HG03432 (cell line): Measurements from ENCODE around the gene CDK2AP2.

Experiments
- ATAC-seq: cut with Tn5 transposase; IDR thresholded peaks from one replicate; pipeline ENCODE4 v1.9.1; 2021; ENCODE audit warnings: mild to moderate bottlenecking, moderate library complexity; ENCODE audit not compliant: unreplicated experiment

CDK2AP2 gene

DNA sequence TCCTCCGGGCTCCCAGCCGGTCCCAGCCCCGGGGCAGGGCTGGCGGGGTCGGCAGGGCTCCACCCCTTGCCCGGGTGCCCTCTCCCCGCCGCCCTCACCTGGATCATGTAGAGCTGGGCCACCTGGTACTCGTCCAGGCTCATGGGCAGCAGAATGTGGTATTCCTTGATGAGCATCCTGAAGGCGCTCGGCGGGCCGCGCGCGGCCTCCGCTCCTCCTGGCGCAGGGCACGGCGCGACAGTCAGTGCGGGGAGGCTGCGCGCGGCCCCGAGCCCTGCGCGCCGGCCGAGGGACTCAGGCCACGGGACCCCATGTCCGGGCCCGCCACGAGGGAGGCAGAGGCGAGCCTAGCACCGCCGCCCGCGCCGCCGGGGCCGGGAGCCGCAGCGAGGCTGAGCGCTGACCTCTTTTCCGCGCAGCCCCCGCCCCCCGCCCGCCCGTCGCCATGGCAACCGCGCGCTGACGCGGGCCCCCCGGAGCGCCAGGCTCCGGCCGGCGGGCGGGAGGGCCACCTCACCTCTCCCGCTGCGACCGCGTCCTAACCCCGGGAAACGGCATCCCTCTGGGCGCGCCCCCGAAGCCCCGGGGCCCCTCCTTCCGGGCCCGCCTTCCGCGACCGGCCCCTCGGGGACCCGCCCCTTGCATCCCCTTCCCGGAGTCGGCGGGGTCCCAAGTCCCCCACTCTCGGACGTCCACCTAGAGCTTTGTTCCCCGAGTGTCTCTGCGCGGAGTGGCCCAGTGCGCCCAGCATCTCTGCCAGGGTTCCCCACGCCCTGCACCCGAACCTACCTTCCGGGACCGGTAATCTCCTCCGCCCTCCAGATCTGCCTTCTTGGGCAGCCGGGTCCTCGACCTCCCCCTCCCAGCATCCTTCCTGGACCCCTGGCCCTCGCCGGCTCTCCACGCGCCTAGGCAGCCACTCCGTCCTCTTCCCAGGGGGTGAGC lies 3.7 kb downstream of the CDK2AP2 start:
- ATAC-seq: no peak

DNA sequence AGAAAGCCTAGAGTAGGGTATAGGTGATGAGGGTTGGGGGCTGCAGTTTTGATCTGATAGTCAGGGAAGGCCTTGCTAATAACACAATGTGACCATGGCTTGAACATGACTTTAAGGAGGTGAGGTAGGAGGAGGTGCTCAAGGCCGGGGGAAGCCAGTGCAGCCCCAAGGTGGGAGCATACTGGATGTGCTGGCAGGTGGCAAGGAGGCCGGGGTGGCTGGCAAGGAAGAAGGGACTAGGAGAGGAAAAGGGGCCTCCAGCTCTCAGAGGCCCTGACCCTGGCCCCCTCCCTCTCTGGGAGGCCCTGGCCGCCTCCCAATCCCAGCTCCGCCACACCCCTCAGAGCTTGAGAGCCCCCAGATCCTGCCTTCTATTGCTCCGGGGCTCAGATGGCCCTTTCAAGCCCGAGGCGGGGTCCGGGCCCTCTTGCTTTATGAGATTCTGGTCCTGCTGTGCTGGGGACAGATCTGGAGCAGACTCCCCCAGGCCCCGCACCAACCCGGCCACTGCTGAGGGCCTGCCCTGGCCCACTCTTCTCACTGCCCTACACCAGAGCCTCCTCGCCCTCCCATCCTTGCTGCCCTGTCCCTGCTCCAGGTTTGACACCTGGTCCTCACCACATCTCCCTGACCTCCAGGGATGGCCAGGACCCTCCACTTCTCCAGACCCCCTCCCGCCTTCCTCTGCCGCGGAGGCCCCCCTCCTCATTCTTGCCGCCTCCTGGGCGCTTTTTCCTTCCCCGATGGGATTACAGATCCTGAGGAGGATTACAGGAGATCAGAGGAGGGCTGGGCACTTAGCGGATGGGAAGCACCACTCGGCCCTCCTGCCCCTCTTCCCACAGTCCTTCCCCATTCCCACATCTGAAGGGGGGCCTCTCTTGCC lies 4.6 kb downstream of the CDK2AP2 start:
- no peak for ATAC-seq

DNA sequence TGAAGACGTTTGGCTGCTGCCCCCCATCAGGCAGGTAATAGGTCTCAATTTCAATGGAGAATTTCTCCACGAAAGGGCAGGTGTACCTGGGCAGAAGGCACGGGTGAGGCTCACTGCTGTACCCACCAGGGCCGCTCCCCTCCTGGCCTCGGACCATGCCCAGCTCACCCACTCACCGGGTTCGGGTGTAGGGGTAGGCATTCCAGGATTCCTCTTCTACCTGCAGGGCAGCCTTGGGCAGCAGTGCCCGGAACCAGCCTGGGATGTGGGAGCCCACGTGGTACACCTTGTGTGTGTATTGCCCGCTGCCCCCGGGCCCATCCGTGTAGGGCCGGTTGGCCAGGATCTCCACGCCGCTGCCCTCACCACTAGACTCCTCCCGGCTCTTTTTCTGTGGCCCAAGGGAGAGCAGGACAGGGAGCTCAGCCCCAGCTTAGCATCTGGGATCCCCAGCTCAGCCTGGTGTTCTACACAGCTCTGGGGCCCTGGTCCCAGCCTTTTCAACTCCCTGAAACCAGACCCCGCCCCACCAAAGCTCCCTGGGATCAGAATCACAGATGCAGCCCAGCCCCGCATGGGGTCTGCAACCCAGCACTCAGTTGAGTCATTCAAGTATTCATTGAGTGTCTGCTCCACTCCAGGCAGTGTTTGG lies 5.5 kb downstream of the CDK2AP2 start:
- no peak for ATAC-seq

DNA sequence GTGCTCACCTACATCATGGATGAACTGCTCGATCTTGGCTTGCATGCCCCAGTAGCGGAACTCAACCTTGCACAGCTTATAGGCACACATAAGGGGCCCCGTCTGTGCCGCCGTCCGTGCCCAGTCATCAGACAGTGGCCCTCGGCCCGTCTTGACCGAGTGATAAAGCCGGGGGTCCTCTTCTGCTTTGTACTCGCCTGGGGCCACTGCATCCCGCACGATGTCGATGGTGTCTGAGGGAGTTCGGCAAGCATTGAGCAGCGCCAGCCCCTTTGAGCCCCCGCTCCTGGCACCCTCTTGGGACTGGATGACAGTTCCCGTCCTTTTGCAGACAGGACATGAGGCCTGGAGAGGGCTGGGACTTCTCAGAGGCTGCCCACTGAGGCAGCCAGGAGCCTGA lies 6.1 kb downstream of the CDK2AP2 start:
- no peak for ATAC-seq

DNA sequence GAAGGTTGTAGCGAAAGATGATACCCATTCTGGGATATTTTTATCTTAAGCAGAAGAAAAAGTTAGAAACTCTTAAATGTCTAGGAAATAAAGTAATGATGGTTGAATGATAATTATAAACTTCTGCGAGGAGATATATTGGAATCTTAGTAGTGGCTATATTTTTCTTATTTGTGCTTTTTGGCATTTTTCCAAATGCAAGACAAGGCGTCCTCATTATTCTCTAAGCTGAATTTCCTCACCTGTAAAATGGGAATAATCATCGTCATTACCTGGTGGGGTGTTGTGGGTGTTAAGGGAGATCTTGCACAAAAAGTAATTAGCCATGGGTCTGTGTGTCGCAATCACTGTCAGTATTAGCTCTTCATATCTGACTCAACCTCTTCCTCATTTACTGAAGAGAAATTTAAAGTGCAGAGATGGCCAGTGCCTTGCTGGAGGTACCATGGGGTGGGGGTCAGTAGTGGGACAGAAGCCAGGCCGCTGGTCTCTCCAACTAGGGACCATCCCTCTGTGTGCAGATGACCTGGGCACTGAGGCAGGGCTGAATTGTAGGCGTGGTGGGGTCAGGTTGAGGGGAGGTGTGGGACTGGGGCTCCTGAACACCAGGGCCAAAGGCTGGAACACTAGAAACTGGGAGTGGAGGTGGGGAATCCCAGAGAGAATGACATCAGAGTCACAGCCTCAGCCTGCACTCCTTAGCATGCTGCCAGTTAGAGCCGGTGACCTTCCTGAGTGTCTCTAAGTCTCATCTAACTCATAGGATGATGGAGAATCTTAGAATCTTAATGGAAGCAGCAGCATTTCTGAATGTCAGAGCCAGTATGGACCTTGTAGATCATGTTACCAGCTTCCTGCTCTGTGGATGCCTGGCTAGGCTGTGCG lies 6.9 kb downstream of the CDK2AP2 start:
- no peak for ATAC-seq

DNA sequence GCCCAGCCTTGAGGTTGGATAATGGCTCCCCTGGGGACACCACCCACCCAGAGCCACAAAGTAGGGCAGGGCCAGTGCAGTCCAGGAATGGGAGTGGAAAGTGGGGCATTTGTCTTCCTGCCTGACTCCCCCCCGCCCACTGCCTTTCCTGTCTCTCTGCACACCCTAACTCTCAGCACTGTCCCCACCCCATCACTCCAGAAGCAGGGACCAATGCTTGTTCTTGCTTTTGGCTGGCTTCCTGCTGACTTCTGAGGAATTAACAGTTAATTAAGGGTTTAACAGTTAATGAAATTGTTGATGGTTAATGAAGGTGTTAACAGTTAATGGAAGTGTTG lies 7.5 kb downstream of the CDK2AP2 start:
- no peak for ATAC-seq

DNA sequence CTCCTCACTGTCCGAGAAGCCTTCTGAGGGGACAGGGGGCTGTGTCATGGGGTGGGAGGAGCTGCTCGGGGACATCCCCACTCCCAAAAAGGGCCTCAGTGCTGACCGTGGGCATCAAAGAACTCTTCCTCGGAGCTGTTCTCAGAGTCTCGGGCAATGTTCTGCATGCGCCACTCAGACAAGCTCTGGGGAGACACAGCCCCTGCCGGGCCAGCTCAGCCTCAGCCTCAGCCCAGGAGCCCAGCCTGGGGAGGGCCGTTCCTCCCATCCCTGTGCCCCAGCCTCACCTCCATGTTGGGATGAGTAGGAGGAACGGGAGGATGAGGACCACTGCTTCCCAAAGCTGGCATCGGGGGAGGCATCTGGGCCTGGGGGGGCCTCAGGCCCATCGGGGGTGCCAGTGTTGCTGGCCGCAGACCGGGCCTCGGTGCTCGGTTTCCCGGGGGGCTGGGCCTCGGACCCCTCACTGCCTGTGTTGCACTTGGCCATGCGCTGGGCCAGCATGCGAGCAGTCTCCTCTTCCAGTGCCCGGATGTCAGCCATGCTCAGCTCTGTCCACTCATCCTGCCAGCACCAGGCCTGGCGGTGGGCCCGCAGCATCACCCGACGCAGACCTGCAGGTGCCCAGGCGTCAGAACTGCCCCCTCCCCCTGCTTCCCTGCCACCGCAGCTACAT lies 8.0 kb downstream of the CDK2AP2 start:
- ATAC-seq: no peak

DNA sequence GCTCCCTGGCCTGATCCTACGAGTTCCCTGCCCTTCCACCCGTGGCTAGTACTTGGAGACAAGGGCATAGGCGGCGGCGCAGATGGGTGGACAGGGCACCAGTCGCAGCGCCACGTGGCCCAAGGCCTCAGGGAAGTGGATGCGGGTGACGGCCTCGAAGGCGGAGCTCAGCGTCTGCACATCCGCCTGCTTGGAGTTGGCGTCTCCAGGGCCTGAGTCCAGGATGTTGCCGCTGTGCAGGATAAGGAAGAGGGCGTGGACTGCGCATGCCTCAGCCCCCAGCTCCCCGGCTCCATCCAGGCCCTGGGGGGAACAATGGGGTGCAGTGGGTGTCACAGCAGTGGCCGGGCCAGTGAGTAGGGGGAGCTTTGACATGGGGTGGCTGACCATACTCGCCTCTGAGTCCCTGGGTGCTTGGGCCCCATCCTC lies 9.4 kb downstream of the CDK2AP2 start:
- no peak for ATAC-seq

DNA sequence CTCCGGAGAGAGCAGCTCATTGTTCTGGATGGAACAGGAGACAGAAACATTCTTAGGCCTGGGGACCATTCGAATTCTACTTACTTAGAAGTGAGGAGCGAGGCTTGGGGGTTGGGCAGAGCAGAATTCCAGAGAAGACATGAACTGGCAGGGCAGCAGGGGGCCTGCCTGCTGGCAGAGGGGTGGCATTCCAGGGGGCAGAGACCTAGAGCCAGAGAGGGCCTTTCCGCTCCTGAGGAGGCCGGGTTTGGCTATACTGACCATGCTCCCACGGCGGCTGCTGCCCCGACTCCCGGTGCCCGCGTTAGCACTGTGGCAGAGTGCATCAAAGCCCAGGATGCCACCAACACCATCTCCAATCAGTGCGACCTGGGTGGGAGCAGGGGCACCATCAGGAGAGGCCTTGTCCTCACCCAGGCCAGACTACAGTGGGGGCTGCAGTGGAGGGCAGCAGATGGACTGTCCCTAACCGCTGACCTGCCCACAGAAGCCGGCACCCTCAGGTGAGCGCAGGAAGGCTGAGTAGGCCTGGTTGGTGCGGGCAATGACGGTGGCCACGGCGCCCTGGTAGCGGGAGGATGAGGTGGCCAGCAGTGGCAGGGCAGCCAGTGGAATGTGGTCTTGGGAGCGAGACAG lies 10.2 kb downstream of the CDK2AP2 start:
- ATAC-seq: no peak

DNA sequence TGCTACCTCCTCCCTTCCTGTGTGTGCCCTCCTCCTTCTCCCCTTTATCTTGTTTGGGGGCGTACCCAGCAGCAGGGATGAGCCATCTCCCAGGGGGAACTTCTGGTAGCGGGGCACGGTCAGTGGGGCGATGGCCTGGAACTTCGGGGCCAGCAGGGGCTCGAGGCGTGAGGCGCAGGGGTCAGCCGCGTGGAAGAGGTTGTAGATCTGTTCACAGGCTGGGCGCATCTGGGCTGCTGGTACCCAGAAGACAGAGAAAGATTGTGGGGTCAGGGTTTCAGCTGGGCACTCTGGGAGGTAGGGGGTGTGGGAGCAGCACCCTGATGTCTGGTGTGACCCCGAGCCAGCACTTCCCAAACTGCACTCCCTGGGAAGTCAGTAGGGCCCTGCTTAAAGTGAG lies 11.8 kb downstream of the CDK2AP2 start:
- ATAC-seq: no peak

DNA sequence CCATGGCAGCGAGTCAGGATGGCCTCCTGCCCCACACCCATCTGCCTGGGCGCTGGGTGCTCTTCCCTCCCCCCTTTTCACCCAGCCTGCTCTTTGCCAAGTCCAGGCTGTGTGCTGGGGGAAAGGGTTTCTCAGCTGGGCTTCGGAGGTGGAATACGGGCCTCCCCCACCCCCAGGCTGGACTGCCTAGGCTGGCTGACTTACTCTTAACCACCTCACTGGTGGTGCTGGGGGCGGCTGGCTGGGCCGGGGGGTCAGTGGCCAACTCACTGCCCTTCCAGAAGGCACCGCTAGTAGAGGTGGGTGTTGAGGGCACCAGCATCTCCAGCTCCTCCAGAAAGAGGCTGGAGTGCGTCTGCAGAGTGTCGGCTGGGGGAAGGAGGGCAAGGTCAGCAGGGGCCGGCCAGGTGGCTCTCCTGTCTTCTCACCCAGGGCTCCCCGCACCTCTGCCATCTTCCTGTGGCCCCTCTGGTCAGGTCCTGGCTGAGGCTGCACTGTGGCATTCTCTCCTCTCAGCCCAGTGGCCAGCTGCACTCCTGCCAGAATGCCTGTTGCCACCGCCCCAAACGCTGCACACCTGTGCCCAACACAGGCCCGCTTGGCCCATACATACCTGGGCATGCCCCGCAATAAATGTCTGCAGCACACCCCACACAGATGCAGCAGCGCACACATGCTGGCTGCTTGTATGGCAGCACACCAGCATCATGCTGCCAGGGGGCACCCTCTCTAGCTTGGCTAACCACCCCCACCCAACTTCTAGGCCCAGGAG lies 12.5 kb downstream of the CDK2AP2 start:
- ATAC-seq: no peak

DNA sequence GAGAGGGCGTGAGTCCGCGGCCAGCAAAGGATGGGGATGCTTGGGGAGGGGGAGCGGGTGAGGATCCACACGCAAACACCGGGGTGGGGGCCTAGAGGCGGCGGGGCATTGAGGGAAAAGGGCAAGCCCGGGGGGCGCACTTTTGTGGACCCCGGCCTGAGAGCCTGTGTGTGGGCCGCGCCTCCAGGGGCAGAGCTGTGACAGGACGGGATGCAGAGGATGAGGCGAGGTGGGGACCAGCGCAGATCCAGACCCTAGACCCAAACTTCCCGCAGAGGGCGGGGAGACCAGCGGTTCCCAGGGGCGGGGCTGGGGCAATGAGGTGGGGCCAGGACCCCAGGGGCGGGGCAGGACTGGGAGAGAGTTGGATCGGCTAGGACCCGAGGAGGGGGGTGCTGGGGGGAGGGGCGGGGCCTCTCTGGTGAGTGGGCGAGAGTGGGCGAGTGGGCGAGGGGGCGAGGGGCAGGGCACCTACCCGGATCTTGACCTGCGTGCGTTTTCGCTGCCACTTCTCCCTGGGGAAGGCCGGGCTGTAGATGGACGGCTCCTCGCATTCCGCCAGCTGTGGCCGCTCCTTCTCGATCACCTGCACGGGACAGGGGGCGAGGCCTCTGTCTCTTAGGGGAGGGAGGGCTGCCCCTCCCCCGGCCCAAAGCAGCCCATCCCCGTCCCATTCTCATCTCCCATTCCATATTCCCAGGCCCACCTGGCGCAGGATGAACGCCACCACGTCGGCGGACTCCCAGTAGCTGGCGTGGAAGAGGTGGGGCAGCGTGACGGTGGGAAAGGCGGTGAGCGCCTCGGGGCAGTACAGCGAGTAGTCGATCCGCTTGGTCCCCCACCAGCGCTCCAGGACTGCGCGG lies 13.4 kb downstream of the CDK2AP2 start:
- no peak for ATAC-seq

DNA sequence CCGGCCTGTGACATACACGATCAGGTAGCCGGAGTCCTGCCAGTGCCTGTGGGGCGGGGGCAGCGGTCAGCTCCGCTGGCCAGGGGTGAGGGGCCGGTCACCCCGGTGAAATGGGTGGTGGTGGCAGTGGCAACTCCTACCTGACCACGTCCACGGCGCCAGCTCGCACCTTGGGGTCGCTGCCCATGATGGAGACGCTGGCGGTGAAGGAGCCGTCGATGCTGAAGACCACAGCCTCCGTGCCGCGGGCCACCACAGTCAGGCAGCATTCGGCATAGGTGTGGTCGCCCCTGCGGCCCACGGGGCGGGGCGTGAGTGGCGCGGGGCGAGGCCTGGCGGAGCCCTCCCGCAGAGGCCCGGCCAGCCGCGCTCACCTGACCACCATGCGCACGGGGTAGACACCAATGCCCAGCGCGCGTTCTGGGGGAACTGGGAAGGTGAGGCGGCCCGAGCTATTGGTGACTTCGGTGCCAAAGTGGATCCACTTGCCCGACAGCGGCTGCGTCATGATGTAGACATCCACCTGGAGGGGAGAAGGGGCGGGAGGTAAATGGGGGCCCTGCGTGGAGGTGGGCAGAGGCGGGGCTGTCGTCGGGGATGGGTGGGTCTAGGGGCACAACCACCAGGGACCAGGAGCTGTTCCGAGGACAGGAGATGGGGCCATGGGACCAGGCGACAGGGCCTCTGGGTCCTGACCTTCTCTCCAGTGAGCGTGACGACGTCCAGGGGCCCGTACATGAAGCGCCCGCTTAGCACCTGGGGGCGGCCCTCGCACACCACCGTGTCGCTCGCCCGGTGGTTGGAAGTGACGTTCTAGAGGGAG lies 14.2 kb downstream of the CDK2AP2 start:
- ATAC-seq: no peak

DNA sequence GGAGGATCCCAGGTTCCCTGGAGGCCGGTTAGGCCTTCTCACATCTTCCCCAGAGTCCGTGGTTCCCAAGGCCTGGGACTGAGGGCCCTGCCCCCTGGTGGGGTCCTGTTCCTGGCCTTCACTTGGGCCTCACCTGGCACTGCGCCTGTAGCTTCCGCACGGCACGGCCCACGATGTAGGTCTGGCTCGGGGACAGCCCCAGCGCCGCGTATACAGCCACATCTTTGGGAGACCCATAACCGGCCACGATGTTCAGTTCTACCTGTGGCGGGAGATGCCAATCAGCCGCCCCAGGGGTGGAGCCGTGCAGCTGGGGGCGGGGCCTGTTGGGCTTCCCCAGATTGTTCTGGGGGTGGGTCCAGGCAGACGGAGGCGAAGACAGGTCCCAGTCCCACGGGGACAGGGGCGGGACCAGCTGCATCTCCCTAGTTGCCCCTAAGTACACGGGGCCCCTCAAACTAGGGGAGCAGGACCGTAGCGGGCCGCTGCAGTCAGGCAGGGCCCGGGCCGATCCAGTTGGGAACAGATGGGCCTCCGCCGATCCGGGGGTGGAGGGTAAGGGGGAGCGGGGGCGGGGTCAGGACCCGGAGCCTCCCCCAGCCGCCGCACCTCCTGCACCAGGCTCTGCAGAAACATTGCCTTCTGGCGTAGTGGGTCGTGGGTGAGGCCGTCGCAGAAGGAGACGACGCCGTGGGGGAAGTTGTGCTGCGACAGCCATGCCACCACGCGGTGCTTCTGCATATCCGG lies 15.0 kb downstream of the CDK2AP2 start:
- no peak for ATAC-seq

DNA sequence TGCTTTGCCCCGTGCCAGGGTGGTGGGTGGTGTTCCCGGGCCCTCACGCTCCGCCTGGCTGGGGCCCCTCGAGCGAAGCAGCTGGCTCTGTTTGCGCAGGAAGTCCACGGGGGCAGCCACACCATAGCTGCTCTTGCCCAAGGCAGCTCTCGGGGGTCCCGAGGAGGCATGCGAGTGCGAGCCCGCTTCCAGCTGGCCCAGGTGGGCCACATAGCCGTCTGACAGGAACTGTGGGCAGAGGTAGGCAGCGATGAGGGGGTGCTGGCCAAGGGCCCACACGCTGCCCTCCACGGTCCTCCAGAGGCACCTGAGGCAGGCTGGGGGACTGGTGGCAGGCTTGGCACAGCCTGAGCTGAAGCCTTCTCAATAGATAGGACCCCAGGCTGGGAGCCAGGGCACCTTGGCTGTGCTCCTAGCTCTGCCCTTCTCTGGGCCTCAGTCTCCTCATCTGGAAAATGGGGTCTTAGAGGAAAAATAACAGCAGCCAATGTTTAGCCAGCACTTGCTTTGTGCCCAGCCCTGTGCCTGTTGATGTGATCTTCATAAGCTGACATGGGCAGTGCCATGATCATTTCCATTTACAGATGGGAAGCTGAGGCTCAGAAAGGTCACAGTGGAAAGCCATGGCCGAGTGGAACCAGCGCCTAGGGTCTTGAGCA lies 15.8 kb downstream of the CDK2AP2 start:
- no peak for ATAC-seq
